ENCODE results near the gene PPT2. TPM values are rescaled to one million over a fixed set of nuclear protein-coding genes. Genes with fewer than 3 reads are reported as not detected.

Gene PPT2
- total RNA-seq, 1 donor from 2014 or later, result 40.8 TPM

- Mint-ChIP-seq H3K27me3 (ENCODE audit: unreplicated experiment) (no peaks in the 10 kb centered on the region), H3K27ac (ENCODE audit: unreplicated experiment) (peak within 1 kb of the TSS; percentile 100), H3K36me3 (ENCODE audit: unreplicated experiment) (peaks cover 17% of the 10 kb centered on the region), H3K9me3 (ENCODE audit: unreplicated experiment) (no peaks in the 10 kb centered on the region), H3K4me1 (ENCODE audit: unreplicated experiment) (peaks cover 49% of the 10 kb centered on the region), H3K4me3 (ENCODE audit: unreplicated experiment) (peak within 1 kb of the TSS; percentile 90)
- DNase-seq (ENCODE audit: extremely low spot score, unreplicated experiment), result peak; percentile 97
- TF ChIP-seq CTCF (IDR thresholded peaks at IDR 0.05), result no peak
Observed at GRCh38 chr6:32177788-32178546, 24.0 kb downstream of the PPT2 start, which contains the start of gene RNF5. RNF5 (plus strand) TSS chr6:32178405; CDS start chr6:32178512, 107 bp downstream.

- no peaks in the 10 kb centered on the region for H3K27me3 Mint-ChIP-seq (ENCODE audit: unreplicated experiment)
- DNase-seq (ENCODE audit: extremely low spot score, unreplicated experiment), result no peak
- TF ChIP-seq CTCF (IDR thresholded peaks at IDR 0.05), result no peak
- peak overlapping the region; percentile 100 for H3K27ac Mint-ChIP-seq (ENCODE audit: unreplicated experiment)
- peaks cover 46% of the 10 kb centered on the region for H3K4me1 Mint-ChIP-seq (ENCODE audit: unreplicated experiment)
- H3K4me3 Mint-ChIP-seq (ENCODE audit: unreplicated experiment), result peak overlapping the region; percentile 90
- H3K36me3 Mint-ChIP-seq (ENCODE audit: unreplicated experiment), result peaks cover 17% of the 10 kb centered on the region
- H3K9me3 Mint-ChIP-seq (ENCODE audit: unreplicated experiment), result no peaks in the 10 kb centered on the region
Observed at GRCh38 chr6:32178547-32179440, 24.9 kb downstream of the PPT2 start.

- H3K27ac Mint-ChIP-seq (ENCODE audit: unreplicated experiment), result peak overlapping the region; percentile 23
- no peak for DNase-seq (ENCODE audit: extremely low spot score, unreplicated experiment)
- no peaks in the 10 kb centered on the region for H3K27me3 Mint-ChIP-seq (ENCODE audit: unreplicated experiment)
- H3K9me3 Mint-ChIP-seq (ENCODE audit: unreplicated experiment), result no peaks in the 10 kb centered on the region
- peak overlapping the region; percentile 90 for H3K4me3 Mint-ChIP-seq (ENCODE audit: unreplicated experiment)
- peaks cover 17% of the 10 kb centered on the region for H3K36me3 Mint-ChIP-seq (ENCODE audit: unreplicated experiment)
- peaks cover 36% of the 10 kb centered on the region for H3K4me1 Mint-ChIP-seq (ENCODE audit: unreplicated experiment)
- TF ChIP-seq CTCF (IDR thresholded peaks at IDR 0.05), result no peak
Observed at GRCh38 chr6:32179766-32180405, 25.9 kb downstream of the PPT2 start.

GRCh38 chr6:32181148-32181702 is 27.3 kb downstream of the PPT2 start:
- no peaks in the 10 kb centered on the region for H3K9me3 Mint-ChIP-seq (ENCODE audit: unreplicated experiment)
- no peak for TF ChIP-seq CTCF (IDR thresholded peaks at IDR 0.05)
- H3K4me3 Mint-ChIP-seq (ENCODE audit: unreplicated experiment), result no peak overlapping the region
- peaks cover 37% of the 10 kb centered on the region for H3K4me1 Mint-ChIP-seq (ENCODE audit: unreplicated experiment)
- no peak for DNase-seq (ENCODE audit: extremely low spot score, unreplicated experiment)
- peaks cover 21% of the 10 kb centered on the region for H3K36me3 Mint-ChIP-seq (ENCODE audit: unreplicated experiment)
- H3K27me3 Mint-ChIP-seq (ENCODE audit: unreplicated experiment), result no peaks in the 10 kb centered on the region
- H3K27ac Mint-ChIP-seq (ENCODE audit: unreplicated experiment), result no peak overlapping the region
